ENCODE results near the gene THSD7B.

THSD7B gene

GRCh38 chr2:137002896-137003295 is 237.6 kb downstream of the THSD7B start:
- TF ChIP-seq ZFX (IDR thresholded peaks at IDR 0.05; ENCODE audit: borderline replicate concordance) = no peak
- no peak for TF ChIP-seq CTCF (IDR thresholded peaks at IDR 0.05)
- no peak overlapping the region for H3K27ac ChIP-seq

- TF ChIP-seq ZFX (IDR thresholded peaks at IDR 0.05; ENCODE audit: borderline replicate concordance) (no peak), CTCF (IDR thresholded peaks at IDR 0.05) (no peak)
- no peak overlapping the region for H3K27ac ChIP-seq
Measured at GRCh38 chr2:137005210-137005609, 239.9 kb downstream of the THSD7B start.

GRCh38 chr2:137007938-137008337 is 242.6 kb downstream of the THSD7B start:
- H3K27ac ChIP-seq = no peak overlapping the region
- TF ChIP-seq CTCF (IDR thresholded peaks at IDR 0.05) (no peak), ZFX (IDR thresholded peaks at IDR 0.05; ENCODE audit: borderline replicate concordance) (no peak)

GRCh38 chr2:137009953-137010352 is 244.6 kb downstream of the THSD7B start:
- TF ChIP-seq CTCF (IDR thresholded peaks at IDR 0.05) = no peak
- TF ChIP-seq ZFX (IDR thresholded peaks at IDR 0.05; ENCODE audit: borderline replicate concordance) = no peak
- no peak overlapping the region for H3K27ac ChIP-seq

GRCh38 chr2:137020452-137021196 is 255.3 kb downstream of the THSD7B start:
- TF ChIP-seq ZFX (IDR thresholded peaks at IDR 0.05; ENCODE audit: borderline replicate concordance) = no peak
- TF ChIP-seq CTCF (IDR thresholded peaks at IDR 0.05) = no peak
- no peak overlapping the region for H3K27ac ChIP-seq

GRCh38 chr2:137021763-137022162 is 256.4 kb downstream of the THSD7B start:
- TF ChIP-seq ZFX (IDR thresholded peaks at IDR 0.05; ENCODE audit: borderline replicate concordance) (no peak), CTCF (IDR thresholded peaks at IDR 0.05) (no peak)

GRCh38 chr2:137023205-137023604 is 257.9 kb downstream of the THSD7B start:
- H3K27ac ChIP-seq = no peak overlapping the region

More at GRCh38 chr2:137021763-137022162, 256.4 kb downstream of the THSD7B start:
- H3K27ac ChIP-seq = no peak overlapping the region

More at GRCh38 chr2:137023205-137023604, 257.9 kb downstream of the THSD7B start:
- TF ChIP-seq CTCF (IDR thresholded peaks at IDR 0.05) (no peak), ZFX (IDR thresholded peaks at IDR 0.05; ENCODE audit: borderline replicate concordance) (no peak)
